GM12872 (cell line): Measurements from ENCODE around the gene UBE2G2.

Experiments
- TF ChIP-seq, protein P1 (sequence below): IDR thresholded peaks from 3 replicates; pipeline ENCODE4 v1.5.1; 2011; ENCODE audit warnings: low read depth, mild to moderate bottlenecking, low read length, moderate library complexity; ENCODE audit not compliant: insufficient read depth

Gene UBE2G2

DNA sequence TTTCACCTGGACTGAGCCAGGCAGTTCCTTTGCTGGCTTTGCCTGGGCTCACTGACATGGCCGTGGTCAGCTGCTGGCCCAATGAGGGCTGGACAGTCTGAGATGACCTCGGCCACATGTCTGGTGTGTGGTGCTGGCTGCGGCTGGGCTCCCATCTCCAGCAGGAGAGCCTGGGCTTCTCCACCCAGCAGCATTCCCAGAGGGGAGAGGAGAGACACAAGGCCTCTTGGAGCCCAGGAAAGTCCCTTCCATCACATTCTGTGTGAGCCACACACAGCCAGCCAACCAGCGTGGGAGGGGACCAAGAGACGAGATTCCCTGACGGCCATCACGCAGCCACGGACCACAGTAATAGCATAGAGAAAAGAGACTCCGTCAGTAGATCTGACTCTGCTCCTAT lies 37.3 kb upstream of the UBE2G2 start:
- TF ChIP-seq, protein P1, sequence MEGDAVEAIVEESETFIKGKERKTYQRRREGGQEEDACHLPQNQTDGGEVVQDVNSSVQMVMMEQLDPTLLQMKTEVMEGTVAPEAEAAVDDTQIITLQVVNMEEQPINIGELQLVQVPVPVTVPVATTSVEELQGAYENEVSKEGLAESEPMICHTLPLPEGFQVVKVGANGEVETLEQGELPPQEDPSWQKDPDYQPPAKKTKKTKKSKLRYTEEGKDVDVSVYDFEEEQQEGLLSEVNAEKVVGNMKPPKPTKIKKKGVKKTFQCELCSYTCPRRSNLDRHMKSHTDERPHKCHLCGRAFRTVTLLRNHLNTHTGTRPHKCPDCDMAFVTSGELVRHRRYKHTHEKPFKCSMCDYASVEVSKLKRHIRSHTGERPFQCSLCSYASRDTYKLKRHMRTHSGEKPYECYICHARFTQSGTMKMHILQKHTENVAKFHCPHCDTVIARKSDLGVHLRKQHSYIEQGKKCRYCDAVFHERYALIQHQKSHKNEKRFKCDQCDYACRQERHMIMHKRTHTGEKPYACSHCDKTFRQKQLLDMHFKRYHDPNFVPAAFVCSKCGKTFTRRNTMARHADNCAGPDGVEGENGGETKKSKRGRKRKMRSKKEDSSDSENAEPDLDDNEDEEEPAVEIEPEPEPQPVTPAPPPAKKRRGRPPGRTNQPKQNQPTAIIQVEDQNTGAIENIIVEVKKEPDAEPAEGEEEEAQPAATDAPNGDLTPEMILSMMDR = no peak

DNA sequence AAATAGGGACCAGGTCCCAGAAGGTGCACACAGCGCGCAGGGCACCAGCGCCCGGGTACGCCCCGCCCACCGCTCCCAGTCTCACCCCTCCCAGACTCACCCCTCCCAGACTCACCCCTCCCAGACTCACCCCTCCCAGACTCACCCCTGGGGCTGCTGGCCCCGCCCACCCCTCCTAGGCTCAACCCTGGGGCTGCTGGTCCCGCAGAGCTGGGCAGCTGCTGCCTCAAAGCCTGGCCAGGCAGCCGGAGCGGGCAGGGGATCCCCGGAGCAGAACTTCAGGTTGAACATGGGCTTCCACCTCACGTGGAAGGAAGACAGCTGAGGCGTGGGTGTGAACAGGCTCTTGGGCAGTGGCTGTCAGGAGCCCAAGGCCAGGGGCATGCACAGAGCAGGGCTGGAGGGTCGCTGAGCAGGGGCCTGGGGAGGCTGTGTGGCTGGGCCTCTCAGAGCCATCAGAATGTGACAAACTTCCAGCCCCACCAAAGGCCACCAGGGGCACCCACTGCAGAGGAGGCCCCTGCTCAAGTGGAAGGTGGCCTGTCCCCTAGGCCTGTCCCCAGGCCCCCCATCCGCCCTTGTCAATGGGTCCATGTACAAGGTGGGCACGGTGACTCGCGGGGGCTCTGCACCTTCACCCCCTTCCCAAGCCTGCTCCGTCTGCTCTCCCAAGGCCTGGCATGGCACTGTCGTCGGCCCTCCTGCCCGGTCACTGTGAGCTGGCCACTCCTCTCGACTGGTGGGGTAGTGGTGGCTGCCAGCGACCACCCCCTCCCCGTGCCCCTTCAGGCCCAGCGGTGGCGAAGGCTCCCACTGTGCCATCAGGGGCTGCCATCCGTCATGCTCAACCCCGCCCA lies 36.6 kb upstream of the UBE2G2 start:
- TF ChIP-seq, protein P1 = peak; percentile 22; the same call in 1 of the 3 replicates

DNA sequence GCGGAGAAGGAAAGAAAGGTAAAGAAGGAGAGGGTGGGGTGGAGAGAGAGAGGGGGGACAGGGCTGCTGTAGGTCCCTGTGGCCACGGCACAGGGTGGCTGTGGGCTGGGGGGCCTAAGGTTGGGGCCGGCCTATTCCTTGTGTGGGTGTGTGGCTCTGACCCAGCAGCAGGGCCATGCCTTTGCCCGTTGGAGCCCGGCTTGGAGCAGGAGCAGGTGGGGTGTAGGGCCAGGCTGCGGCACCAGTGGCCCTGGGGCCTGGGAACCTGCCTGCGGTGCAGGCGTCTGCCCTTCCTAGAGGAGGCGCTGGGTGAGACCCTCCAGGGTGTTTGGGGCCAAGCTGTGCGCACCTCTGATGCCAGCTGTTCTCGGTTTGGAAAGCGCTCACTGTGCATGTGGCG lies 35.9 kb upstream of the UBE2G2 start:
- TF ChIP-seq, protein P1 = no peak

DNA sequence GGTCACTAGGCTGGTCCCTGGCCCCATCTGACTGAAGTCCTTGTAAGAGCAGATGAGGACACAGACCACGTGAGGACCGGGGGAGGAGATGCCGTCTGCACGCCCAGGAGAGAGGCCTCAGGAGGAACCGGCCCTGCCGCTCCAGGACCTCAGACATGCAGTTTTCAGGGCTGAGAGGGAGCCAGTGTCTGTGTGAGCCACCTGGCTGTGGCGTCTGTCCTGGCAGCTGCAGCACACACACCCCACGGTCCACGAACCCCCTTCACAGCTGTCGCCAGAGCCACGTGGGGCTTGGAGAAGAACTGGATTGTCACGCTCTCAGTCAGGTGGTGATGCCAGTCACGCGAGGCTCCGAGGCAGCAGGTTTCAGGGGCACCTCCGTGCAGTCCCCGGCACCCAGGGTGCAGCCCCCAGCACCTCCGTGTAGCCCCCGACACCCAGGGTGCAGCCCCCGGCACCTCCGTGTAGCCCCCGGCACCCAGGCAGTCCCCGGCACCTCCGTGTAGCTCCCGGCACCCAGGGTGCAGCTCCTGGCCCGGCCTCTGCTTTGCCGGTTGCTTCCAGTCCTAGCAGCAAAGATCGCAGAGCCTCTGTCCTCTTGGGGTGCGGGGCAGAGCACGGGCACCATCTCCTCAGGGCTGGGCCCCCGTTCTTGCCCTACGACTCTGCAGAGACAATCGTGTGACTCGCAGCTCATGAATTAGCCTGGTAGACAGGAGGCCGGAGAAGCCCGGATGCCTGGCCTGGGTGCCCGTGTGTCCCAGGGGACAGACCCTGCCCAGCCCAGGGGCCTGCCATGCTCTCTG lies 35.2 kb upstream of the UBE2G2 start:
- TF ChIP-seq, protein P1 = no peak

DNA sequence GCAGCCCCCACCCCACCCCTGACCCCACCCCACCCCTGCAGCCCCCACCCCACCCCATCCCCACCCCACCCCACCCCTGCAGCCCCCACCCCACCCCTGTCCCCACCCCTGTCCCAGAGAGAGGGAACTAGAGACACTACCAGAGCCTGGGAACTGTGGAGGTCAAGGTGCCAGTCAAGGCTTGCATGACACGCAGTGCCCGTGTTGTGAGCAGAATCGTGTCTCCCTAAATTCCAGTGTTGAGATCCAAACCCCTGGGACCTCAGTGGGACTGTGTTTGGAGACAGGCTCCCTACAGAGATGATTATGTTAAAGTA lies 34.7 kb upstream of the UBE2G2 start:
- TF ChIP-seq, protein P1 = no peak

DNA sequence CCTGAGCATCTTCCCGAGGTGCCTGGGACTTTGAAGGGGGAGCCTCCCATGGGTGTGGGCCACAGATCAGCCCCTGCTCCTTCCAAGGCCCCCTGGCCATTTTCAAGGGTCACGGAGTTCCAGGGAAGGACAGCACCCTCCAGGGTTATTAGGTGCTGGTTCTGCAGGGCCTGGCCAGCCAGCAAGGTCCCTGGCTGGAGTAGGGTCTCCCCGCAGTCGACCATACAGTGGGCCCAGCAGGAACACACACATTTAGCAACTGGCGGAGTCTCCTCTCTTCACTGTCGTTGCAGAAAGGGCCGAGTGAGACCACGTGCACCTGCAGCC lies 34.0 kb upstream of the UBE2G2 start:
- TF ChIP-seq, protein P1 = no peak

DNA sequence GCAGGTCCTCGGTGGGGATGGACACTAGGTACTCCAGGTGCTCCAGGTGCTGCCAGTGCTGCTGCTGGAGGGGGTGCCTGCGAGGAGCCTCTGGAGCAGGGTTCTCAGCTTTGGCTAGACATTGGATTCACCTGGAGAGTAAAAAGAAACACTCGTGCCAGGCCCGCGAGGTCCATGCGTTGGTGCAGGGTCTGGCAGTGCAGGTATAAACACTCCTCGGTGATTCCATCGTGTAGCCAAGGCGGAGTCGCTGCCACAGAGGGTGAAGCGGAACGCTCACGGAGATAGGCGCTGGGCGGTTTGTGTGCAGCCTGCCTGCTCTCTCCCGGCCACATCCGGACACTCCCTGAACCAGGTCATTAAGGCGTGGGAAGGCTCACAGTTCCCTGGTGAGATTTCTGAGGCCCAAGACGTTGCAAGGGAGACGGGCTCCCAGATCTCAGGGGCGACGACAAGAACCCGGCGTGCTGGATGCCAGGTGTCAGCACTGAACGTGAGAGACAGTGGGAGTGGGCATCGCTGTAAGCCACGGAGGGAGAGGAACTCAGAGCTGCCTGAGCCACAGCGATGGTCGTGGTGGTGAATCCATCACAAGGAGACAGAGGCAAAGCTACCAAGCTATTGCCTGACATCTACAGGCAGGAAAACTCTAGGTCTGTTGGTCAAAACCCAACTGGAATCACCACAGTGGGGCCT lies 33.5 kb upstream of the UBE2G2 start:
- TF ChIP-seq, protein P1 = no peak
